Stimulated activated CD4-positive, alpha-beta T cell treated with anti-CD3 and anti-CD28 coated beads, Interleukin-1b, Interleukin-23, amount 100 ng/mL, for 24 hours (primary cell): ENCODE data around the gene REG3G.

ENCODE experiments used
- DNase-seq, 4 experiments: peaks; one replicate each; pipeline ENCODE4 v3.0.0-alpha.2; 2020; ENCODE audit warnings: low read depth in 4 of 4, low spot score in 1 of 4

The REG3G gene

GRCh38 chr2:79025421-79025820, at the start of gene REG3G:
Gene REG3G (plus strand): TSS chr2:79025702. CDS start chr2:79026094, 392 bp downstream.
- no peak for DNase-seq

- no peak for DNase-seq
These were observed 47.8 kb upstream of the REG3G start for GRCh38 chr2:78977661-78978145.

- no peak for DNase-seq
These were observed 47.2 kb upstream of the REG3G start for GRCh38 chr2:78978340-78978739.

GRCh38 chr2:78979380-78980151, 45.9 kb upstream of the REG3G start:
- no peak for DNase-seq

- no peak for DNase-seq
These were observed 45.4 kb upstream of the REG3G start for GRCh38 chr2:78980152-78980465.

- DNase-seq: no peak
These were observed 44.6 kb upstream of the REG3G start for GRCh38 chr2:78980871-78981270.

- no peak for DNase-seq
These were observed 42.7 kb upstream of the REG3G start for GRCh38 chr2:78982638-78983330.

- no peak for DNase-seq
These were observed 41.1 kb upstream of the REG3G start for GRCh38 chr2:78984386-78984785.

GRCh38 chr2:78985558-78985957, 39.9 kb upstream of the REG3G start:
- no peak for DNase-seq

- no peak for DNase-seq
These were observed 36.5 kb upstream of the REG3G start for GRCh38 chr2:78989051-78989450.

- DNase-seq: no peak
These were observed 33.1 kb upstream of the REG3G start for GRCh38 chr2:78992451-78992806.

- DNase-seq: no peak
These were observed 32.5 kb upstream of the REG3G start for GRCh38 chr2:78992807-78993517.

GRCh38 chr2:78993518-78994148, 31.9 kb upstream of the REG3G start:
- DNase-seq: no peak

GRCh38 chr2:78994789-78995188, 30.7 kb upstream of the REG3G start:
- DNase-seq: no peak

GRCh38 chr2:78999406-78999805, 26.1 kb upstream of the REG3G start:
- DNase-seq: no peak

- no peak for DNase-seq
These were observed 25.4 kb upstream of the REG3G start for GRCh38 chr2:79000008-79000576.

- DNase-seq: no peak
These were observed 24.2 kb upstream of the REG3G start for GRCh38 chr2:79001285-79001684.

GRCh38 chr2:79004680-79005079, 20.8 kb upstream of the REG3G start:
- no peak for DNase-seq

- DNase-seq: no peak
These were observed 20.3 kb upstream of the REG3G start for GRCh38 chr2:79005216-79005615.

- DNase-seq: no peak
These were observed 16.1 kb upstream of the REG3G start for GRCh38 chr2:79009388-79009787.

- DNase-seq: no peak
These were observed 14.0 kb upstream of the REG3G start for GRCh38 chr2:79011496-79011895.
